ENCODE measurements around the gene TSSK6. TPM values are rescaled to one million over a fixed set of nuclear protein-coding genes. Genes with fewer than 3 reads are reported as not detected.

The TSSK6 gene
- total and polyA plus RNA-seq, 2 experiments from 2014 or later: 0.60 to 11.9 TPM

DNA sequence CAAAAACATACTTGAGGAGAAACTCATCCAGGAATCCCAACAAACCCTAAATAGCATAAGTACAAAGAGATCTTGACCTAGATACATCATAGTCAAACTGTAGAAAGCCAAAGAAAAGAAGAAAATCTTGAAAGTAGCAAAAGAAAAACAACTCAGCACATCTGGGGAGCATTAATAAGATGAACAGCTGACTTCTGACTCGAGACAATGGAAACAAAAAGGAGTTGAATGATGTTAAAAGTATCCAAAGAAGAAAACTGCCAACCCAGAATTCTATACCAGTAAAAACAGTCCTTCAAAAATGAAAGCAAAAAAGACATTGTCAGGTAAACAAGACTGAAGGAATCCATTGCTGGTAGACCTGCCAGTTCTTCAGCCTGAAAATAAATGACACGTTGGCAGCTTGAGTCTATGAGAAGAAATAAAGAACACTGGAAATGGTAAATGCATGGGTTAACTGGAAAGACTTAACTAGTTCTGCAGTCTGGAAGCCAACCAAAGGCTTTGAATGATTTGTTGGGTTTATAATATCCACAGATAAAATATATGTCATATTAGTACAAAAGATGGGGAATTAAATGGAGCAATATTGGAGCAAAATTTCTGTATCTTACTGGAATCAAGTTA lies 46.8 kb downstream of the TSSK6 start:
- no peak overlapping the region for H3K4me3 ChIP-seq

DNA sequence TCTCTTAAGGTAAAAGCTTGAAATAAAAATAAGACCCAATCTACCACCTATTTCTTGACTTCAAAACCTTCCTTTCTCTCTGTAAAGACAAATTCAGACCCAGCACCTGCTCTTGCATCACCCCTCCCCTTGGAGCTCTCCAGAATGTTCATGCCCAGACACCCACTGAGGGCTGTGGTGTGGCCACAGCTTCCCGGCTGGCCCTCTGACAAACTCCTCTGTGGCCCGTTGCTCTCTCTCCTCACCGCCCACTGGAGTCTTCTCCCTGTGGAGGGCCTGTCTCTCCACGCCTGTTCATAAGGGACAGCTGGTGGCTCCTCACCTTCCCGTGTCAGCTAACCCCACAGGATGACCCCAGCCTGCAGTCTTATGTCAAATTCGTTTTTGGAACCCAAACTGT lies 49.1 kb downstream of the TSSK6 start:
- Histone ChIP-seq H3K36me3 (no peaks in the 10 kb centered on the region), H3K27me3 (no peaks in the 10 kb centered on the region), H3K4me3 (no peak overlapping the region), H3K9me3 (ENCODE audit: low read depth) (no peaks in the 10 kb centered on the region), H3K27ac (no peak overlapping the region), H3K4me1 (ENCODE audit: low read depth) (peaks cover 35% of the 10 kb centered on the region)
- no peak for DNase-seq (ENCODE audit: low read depth in 1 of 2, low spot score in 1 of 2)
- TF ChIP-seq, protein P1, sequence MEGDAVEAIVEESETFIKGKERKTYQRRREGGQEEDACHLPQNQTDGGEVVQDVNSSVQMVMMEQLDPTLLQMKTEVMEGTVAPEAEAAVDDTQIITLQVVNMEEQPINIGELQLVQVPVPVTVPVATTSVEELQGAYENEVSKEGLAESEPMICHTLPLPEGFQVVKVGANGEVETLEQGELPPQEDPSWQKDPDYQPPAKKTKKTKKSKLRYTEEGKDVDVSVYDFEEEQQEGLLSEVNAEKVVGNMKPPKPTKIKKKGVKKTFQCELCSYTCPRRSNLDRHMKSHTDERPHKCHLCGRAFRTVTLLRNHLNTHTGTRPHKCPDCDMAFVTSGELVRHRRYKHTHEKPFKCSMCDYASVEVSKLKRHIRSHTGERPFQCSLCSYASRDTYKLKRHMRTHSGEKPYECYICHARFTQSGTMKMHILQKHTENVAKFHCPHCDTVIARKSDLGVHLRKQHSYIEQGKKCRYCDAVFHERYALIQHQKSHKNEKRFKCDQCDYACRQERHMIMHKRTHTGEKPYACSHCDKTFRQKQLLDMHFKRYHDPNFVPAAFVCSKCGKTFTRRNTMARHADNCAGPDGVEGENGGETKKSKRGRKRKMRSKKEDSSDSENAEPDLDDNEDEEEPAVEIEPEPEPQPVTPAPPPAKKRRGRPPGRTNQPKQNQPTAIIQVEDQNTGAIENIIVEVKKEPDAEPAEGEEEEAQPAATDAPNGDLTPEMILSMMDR (IDR thresholded peaks at IDR 0.05; ENCODE audit: low read depth, low read length): no peak

More for the DNA sequence above, 46.8 kb downstream of the TSSK6 start:
- H3K4me1 ChIP-seq (ENCODE audit: low read depth): peaks cover 17% of the 10 kb centered on the region
- no peaks in the 10 kb centered on the region for H3K9me3 ChIP-seq (ENCODE audit: low read depth)
- H3K27ac ChIP-seq: no peak overlapping the region
- DNase-seq (ENCODE audit: low read depth in 1 of 2, low spot score in 1 of 2): no peak
- TF ChIP-seq, protein P1 (IDR thresholded peaks at IDR 0.05; ENCODE audit: low read depth, low read length): no peak
- no peaks in the 10 kb centered on the region for H3K27me3 ChIP-seq
- H3K36me3 ChIP-seq: no peaks in the 10 kb centered on the region

GRCh38 chr19:19465436-19466070 lies 49.8 kb downstream of the TSSK6 start:
- Histone ChIP-seq H3K27me3 (no peaks in the 10 kb centered on the region), H3K27ac (peak overlapping the region; percentile 95), H3K4me3 (no peak overlapping the region), H3K4me1 (ENCODE audit: low read depth) (peaks cover 42% of the 10 kb centered on the region), H3K36me3 (no peaks in the 10 kb centered on the region), H3K9me3 (ENCODE audit: low read depth) (no peaks in the 10 kb centered on the region)
- TF ChIP-seq, protein P1 (IDR thresholded peaks at IDR 0.05; ENCODE audit: low read depth, low read length): no peak
- no peak for DNase-seq (ENCODE audit: low read depth in 1 of 2, low spot score in 1 of 2)

- peak; percentile 76 to 80 for DNase-seq (ENCODE audit: low read depth in 1 of 2, low spot score in 1 of 2)
- no peaks in the 10 kb centered on the region for H3K27me3 ChIP-seq
- no peak overlapping the region for H3K4me3 ChIP-seq
- H3K27ac ChIP-seq: peak overlapping the region; percentile 95
- peaks cover 49% of the 10 kb centered on the region for H3K4me1 ChIP-seq (ENCODE audit: low read depth)
- no peaks in the 10 kb centered on the region for H3K9me3 ChIP-seq (ENCODE audit: low read depth)
- TF ChIP-seq, protein P1 (IDR thresholded peaks at IDR 0.05; ENCODE audit: low read depth, low read length): no peak
- H3K36me3 ChIP-seq: no peaks in the 10 kb centered on the region
Observed at GRCh38 chr19:19464339-19465098, 50.8 kb downstream of the TSSK6 start.

Other genes starting within 250 kb of the TSSK6 start
- 4.9 and 9.6 TPM in 2 replicates for gene TM6SF2, start 242.2 kb downstream of the TSSK6 start, total RNA-seq
- 12.1 and 13.5 TPM in 2 replicates for gene TM6SF2, start 242.2 kb downstream of the TSSK6 start, polyA plus RNA-seq
- gene SUGP1, start 195.0 kb downstream of the TSSK6 start, total RNA-seq: 74.5 and 76.0 TPM in 2 replicates
- gene SUGP1, start 195.0 kb downstream of the TSSK6 start, polyA plus RNA-seq: 73.7 and 84.6 TPM in 2 replicates
- gene MAU2, start 194.7 kb downstream of the TSSK6 start, total RNA-seq: 46.0 and 78.5 TPM in 2 replicates
- gene MAU2, start 194.7 kb downstream of the TSSK6 start, polyA plus RNA-seq: 43.6 and 53.9 TPM in 2 replicates
- gene GATAD2A, start 109.9 kb downstream of the TSSK6 start, total RNA-seq: 72.9 and 98.3 TPM in 2 replicates
- 32.3 and 39.4 TPM in 2 replicates for gene GATAD2A, start 109.9 kb downstream of the TSSK6 start, polyA plus RNA-seq
- 119 and 172 TPM in 2 replicates for gene NDUFA13, start 677 bp upstream of the TSSK6 start, total RNA-seq
- 806 and 843 TPM in 2 replicates for gene NDUFA13, start 677 bp upstream of the TSSK6 start, polyA plus RNA-seq
- 10.6 and 12.5 TPM in 2 replicates for gene YJEFN3, start 13.4 kb upstream of the TSSK6 start, total RNA-seq
- 23.0 and 29.9 TPM in 2 replicates for gene YJEFN3, start 13.4 kb upstream of the TSSK6 start, polyA plus RNA-seq
- gene CILP2, start 22.7 kb upstream of the TSSK6 start, total RNA-seq: 7.5 and 8.4 TPM in 2 replicates
- gene CILP2, start 22.7 kb upstream of the TSSK6 start, polyA plus RNA-seq: 2.2 and 6.7 TPM in 2 replicates
- gene PBX4, start 103.1 kb upstream of the TSSK6 start, total RNA-seq: 6.7 and 11.8 TPM in 2 replicates
- 10.3 and 10.9 TPM in 2 replicates for gene PBX4, start 103.1 kb upstream of the TSSK6 start, polyA plus RNA-seq
- 29.7 and 39.9 TPM in 2 replicates for gene LPAR2, start 112.7 kb upstream of the TSSK6 start, total RNA-seq
- gene LPAR2, start 112.7 kb upstream of the TSSK6 start, polyA plus RNA-seq: 56.6 and 62.2 TPM in 2 replicates
- 13.7 and 15.1 TPM in 2 replicates for gene GMIP, start 128.1 kb upstream of the TSSK6 start, total RNA-seq
- gene GMIP, start 128.1 kb upstream of the TSSK6 start, polyA plus RNA-seq: 11.6 and 12.4 TPM in 2 replicates
- gene ATP13A1, start 148.1 kb upstream of the TSSK6 start, total RNA-seq: 117 and 216 TPM in 2 replicates
- 58.0 and 67.9 TPM in 2 replicates for gene ATP13A1, start 148.1 kb upstream of the TSSK6 start, polyA plus RNA-seq
- gene ZNF101, start 153.3 kb upstream of the TSSK6 start, total RNA-seq: 5.7 and 6.0 TPM in 2 replicates
- gene ZNF101, start 153.3 kb upstream of the TSSK6 start, polyA plus RNA-seq: 4.9 and 5.9 TPM in 2 replicates
- 4.2 and 5.5 TPM in 2 replicates for gene ZNF14, start 217.6 kb upstream of the TSSK6 start, total RNA-seq
- 9.6 and 11.0 TPM in 2 replicates for gene ZNF14, start 217.6 kb upstream of the TSSK6 start, polyA plus RNA-seq